HG03060 (cell line): ENCODE results near the gene TALDO1.

ENCODE experiments used
- ATAC-seq: cut with Tn5 transposase; IDR thresholded peaks from one replicate; pipeline ENCODE4 v1.9.1; 2021; ENCODE audit warnings: low read depth, moderate number of reproducible peaks; ENCODE audit not compliant: unreplicated experiment

Gene TALDO1

DNA sequence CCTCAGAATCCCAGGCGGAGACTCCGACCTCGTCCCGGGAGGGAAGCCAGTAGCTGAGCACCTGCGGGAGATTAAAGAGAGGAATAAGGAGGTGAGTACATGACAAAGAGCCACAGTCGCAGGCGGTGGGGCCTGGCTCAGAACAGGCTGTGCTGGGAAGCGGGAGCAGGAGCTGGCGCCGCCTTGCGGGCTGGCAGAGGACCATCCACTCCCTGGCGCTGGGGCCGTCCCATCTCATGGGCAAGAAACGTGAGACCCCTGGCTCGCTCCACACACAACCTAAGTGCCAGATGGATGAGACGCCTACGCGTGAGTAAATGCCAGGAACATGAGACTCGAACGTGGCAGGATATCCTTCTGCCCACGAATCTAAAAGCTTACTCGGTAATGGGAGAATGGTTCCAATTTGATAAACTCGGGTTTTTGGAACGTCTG, 36.3 kb downstream of the TALDO1 start:
- no peak for ATAC-seq

DNA sequence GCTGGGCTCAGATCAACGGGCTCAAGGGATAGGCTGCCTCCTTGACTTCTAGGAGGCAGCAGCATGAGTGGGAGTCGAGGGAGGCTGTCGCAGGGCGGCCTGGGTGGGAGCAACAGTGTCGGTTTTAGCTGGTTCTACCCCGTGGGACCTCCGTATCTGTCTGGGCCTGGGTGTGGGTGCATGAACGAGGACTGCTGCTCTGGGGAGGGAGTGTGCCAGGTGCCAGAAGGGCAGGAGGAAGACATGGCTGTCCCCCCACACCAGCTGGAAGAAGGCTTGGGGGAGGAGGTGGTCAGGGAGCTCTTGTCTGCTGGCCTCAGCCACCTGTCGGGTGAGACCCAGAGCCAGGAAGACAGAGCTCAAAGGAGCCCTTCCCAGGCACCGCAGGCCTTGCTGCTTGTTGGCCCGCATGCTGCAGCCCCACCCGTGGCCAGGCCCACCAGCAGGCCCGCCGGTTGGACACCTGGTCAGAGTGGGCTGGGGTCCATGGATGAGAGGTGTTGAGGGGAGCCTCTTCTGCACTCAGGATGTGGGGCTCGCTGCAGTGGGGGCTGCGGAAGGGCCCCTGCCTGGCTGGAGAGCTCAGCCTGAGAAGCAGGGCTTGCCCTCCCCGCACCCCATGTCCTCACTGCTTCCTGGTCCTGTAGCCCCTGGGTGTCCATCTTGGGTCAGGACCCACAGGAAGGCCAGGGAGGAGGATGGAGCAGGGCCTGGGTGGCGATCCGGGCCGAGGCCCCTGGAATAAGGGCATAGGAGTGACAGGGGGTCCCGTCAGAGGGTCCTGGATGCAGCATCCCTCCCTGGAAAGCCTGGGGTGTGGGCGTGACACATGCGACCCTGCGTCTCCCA, 39.2 kb downstream of the TALDO1 start:
- ATAC-seq, result no peak

DNA sequence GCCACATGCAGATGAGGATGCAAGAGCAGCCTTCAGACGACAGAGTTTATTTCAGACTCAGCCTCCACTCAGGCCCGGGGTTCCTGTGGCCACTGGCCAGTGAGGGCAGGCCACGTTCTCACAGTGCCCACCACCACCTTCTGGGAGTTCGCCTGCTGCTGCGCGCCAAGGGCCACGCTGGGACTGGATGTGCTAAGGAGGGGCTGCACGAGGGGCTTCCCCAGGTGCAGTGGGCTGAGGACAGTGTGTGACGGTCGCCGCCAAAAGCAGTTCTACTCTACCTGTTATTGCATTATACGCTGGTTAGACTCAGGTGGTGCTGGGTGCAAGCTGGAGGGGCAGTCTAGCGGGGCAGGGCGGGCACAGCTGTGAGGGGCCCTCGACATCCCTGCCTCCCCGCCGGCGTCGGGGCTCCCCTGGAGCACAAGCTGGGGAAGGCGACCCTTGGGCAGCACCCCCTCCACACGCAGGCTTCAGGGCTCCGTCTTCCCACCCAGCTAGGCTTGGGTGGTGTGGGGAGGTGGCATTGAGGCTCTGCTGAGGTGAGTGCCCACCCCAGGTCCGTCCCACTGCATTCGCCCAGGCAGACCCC, 39.9 kb downstream of the TALDO1 start:
- no peak for ATAC-seq

DNA sequence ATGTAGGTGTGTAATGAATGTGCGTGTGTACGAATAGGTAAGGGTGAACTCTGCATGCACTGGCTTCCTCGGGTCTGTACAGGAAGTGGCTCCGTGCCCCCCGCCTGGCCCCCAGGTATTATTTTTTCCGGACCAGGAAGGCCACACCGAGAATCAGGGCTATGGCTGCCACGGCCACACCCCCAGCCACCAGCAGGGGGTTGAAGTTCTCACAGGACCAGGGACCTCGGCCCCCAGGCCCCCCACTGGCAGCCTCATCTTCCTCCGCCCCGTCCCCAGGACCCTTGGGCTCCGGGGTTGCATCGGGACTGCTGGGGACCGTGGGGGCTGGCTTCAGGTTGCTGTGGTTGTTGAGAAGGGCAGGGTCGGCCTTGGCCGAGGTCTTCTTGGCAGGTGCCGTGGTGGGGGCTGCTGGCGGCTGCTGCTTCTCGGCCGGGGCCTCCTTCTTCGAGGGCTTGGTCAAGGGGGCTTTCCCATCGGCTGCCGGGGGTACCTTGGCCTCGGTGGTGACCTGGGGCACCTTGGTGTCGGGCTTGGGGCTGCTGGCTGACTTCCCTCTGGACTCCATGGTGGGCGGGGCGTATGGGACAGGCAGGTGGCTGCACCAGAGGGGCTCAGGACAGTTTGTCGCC, 40.9 kb downstream of the TALDO1 start:
- ATAC-seq, result no peak

DNA sequence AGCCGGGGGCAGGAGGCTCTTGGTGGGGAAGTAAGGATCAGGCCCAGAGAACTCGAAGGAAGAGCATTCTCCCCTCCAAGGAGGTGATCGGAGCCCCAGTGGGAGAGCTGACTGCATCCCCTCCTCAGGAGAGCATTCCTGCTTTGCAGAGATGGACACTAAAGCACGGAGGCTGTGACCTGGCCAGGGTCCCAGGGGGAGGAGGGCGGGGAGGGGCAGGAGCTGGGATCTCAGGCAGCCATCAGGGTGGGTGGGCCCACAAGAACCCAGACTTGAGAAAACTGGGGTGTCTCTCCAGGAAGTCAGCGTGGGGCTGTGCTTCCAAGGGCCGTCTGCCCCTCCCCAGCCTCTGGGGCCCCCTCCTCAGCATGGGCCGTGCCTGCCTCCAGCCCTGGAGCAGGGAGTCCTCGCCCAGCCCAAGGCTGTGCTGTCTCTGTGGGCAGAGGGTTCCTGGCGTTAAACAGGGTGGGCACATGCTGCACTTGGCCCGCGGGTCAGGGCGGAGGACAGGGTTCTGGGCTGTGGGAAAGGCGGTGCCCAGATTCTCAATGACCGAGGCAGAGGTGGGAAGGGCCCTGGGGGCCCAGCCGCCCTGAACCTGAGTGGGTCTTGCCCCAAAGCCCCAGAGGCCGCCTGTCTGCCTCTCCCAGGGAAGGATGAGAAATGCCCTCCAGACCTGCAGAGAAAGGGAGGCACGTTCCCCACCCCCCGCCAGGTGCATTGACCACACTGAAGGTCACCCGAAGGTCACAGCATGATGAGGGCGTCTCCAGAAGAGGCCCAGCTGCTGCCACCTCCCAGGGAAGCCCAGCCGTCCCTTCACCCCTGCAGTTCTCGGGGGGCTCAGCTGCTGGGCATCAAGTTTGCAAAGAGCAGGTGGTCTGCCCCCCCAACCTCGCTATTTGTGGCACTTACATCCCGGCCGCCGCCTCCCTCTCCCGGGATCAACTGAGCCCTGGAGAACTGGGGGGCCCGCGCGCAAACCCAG, 42.0 kb downstream of the TALDO1 start:
- ATAC-seq, result no peak

DNA sequence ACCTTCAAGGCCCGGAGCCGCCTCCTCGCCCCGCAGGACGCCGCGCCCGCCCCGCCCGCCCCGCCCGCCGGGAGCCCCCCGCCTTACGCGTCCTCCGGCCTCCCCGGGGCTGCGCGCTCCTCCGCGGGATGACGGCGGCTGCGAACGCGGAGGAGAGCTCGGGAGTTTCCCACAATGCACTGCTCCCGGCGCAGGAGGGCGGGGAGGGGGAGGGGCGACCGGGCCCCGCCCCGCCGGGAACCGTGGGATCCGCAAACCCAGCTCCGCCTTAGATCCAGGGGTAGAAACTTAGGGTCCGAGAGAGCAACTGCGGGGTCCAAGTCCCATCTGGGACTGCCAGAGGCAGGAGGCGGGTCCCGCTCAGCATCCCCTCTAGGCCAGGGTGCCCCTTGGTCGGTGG, 42.7 kb downstream of the TALDO1 start, which contains the start of gene CEND1:
Gene CEND1, minus strand, starts transcription at position 148 of the 400 bp plus-strand sequence. CDS start 1,514 bp downstream, outside the sequence.
- ATAC-seq, result no peak

DNA sequence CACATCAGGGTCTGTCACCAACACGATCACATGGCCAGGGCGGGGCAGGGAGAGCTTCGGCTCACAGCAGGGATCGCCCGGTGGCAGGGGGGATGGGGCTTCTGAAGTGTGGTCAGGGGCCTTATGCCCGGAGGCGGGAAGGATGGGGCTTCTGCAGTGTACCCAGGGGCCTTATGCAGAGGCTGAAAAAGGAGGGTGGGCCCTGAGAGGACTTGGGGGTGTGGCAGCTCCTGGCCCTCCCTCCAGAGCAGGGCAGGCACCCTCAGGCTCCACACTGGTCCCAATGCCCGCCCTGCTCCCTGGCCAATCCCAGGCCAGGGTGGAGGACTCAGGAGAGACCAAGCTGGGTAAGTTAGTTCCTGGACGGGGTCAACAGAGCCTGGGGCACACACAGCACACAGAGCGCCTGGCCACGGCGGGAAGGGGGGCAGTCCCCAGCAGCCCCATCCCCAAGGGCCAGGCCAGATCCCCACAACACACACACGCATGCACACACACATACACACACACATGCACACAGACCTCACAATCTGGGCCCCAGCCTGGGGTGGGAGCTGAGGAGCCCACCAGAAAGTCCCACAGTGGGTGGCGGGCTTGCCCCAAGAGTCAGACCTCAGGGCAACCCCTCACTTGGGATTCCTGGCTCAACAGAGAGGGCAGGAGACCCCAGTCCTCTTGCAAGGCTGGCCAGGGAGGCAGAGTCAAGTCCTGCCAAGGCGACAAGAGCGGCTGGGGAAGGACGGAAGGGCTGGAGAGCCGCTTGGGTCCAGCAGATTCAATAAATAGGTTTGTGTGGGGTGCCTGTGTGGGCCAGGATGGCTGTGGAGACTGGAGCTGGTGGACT, 43.7 kb downstream of the TALDO1 start:
- no peak for ATAC-seq

DNA sequence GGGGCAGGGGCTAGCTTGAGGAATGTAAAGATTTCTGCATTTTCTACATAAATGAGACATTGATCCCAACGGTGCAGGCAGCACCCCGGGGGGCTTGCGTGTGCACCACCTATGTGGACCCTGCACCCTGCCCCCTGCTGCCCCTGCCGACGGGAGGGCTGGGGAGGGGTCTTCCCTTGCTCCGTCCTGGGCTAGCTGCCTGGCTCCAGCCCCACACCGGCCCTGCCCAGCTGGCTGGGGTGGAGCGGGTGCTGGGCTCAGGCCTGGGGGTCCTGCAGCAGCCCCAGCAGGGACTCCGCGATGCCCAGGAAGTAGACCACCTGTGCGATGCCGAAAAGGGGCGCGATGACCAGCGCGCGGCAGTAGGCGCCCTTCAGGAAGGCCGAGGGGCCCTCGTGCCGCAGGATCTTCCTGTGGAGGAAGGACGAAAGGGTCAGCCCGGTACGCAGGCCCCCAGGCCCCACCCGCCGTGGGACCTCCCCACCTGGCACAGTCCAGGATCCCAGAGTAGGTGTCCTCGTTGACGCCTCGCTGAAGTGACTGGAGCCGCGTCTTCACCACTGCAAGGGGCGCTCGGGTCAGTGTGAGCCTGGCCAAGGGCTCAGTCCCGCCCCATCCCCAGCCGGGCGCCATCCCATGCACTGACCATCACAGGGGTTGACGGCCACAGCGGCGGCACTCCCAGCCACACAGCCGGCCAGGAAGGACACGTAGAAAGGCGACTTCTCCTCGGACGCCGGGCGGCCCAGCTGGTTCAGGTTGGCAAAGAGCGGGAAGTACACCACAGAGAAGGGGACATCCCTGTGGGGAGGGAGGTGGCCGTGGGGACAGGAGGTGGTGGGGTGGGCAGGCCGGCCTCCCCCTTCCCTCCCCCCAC, 44.6 kb downstream of the TALDO1 start:
- ATAC-seq, result no peak

DNA sequence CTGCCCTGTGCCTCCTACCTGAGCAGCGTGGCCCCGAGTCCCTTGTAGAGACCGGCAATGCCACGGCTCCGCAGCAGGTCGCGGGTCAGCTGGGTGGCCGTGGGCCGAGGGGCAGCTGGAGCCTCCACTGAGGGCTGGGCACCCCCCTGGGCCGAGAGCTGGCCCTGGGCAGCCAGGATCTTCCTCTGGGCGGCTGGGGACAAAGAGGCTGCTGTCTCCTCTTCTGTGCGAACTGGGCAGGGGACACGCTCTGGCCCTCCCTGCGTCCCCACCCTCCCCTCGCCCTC, 45.2 kb downstream of the TALDO1 start:
- no peak for ATAC-seq

DNA sequence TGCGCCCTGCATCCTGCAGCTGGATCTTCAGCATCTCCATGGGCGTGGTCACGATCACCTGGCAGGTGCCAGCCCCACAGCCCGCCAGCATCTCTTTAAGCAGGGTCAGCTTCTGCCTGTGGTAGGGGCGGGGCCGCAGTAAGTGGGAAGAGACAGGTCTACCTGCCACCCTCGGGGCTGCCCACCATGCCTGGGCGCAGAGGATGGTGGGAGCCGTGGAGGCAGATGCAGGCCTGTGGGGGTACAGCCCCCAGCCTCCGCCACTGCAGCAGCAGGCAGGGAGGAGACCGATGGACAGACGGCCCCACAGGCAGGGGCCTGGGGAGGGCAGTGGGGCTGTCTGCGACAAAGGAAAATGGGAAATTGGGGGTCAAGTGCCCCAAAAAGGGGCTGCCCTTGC, 45.6 kb downstream of the TALDO1 start:
- no peak for ATAC-seq

DNA sequence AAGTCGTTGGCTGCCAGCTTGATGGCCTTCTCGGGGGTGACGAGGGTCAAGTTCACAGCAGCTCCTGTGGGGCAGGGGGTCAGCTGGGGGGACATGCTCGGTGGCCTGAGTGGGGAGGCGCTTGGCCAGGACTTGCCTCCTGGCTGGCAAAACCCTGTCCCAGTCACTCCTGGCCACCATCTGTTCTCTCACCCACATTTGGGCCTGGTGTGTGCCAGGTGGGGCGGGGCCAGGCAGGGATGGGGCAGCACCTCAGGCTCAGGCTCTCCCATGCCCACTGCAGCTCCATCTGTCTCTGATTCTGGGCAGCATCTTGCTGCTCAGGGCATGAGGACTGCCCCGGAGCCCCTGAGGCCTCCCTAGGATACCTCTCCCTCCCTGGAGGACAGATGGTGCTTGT, 46.3 kb downstream of the TALDO1 start:
- no peak for ATAC-seq

DNA sequence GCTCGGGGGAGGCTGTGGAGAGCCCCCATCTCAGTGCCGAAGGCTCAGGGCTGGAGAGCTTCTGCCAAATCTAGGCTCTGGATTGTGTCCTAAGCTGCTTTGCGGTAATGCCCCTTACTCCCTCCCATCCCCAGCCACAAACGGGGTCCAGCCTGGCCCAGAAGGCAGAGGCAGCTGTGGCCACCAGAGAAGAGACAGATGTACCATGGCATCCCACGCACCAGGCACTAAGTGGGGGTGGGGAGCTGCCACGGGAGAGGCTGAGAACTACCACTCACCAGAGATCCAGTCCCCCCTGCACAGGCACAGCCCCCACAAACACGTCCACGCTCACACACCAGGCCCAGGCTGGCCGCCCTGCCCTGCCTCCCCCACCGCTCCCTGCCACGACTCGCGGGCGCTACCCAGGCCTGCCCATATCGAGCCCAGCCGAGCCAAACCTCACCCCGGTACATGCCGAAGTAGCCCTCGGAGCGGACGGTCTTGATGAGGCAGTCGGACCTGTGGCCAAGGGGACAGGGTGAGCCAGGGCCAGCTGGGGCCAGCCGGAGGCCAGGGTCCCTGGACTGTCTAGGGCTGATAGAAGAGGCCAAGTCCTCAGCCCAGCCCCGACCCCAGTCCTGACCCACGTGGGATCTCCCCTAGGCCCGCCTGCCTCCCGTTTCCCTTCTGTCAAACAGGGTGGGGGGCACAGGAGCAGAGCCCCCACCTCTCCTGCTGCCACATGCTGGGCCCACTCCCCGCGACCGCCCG, 46.9 kb downstream of the TALDO1 start:
- no peak for ATAC-seq

DNA sequence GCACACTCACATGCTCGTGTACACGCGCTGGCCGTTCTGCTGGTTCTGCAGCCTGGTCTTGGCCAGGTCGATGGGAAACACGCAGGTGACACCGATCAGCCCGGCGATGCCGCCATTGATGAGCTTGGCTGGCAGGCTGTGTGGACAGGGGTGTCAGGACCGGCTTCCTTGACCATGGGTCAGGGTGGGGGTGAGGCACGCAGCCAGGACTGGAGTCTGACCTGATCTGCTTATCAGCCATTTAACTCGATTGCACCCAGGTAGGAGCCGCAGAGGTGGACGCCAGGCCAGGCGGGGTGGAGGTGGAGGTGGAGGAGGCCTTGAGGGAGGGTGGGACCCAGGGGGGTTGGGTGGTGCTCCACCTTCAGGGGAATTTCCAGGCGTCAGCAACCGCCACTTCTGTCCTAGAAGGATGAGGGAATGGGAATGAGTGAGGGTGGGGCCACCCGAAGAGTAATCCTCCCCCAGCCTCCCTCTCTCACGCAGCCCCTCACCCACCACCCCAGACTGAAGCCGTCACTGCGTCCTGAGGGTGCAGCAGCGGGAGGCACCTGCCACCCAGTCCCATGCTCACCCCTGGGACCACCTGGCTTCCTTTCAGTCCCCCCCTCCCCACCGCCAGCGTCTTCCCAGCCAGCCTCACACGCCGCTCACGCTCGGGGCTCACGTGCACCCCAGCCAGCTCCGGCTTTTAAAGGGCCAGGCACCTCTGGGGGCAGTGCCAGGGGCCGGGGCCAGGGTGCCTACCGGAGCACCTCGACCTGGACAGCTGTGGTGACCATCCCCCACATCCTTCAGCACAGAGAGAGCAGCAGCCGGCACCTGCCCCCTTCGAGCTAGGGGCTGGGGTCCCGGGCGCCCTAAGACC, 47.7 kb downstream of the TALDO1 start:
- no peak for ATAC-seq

DNA sequence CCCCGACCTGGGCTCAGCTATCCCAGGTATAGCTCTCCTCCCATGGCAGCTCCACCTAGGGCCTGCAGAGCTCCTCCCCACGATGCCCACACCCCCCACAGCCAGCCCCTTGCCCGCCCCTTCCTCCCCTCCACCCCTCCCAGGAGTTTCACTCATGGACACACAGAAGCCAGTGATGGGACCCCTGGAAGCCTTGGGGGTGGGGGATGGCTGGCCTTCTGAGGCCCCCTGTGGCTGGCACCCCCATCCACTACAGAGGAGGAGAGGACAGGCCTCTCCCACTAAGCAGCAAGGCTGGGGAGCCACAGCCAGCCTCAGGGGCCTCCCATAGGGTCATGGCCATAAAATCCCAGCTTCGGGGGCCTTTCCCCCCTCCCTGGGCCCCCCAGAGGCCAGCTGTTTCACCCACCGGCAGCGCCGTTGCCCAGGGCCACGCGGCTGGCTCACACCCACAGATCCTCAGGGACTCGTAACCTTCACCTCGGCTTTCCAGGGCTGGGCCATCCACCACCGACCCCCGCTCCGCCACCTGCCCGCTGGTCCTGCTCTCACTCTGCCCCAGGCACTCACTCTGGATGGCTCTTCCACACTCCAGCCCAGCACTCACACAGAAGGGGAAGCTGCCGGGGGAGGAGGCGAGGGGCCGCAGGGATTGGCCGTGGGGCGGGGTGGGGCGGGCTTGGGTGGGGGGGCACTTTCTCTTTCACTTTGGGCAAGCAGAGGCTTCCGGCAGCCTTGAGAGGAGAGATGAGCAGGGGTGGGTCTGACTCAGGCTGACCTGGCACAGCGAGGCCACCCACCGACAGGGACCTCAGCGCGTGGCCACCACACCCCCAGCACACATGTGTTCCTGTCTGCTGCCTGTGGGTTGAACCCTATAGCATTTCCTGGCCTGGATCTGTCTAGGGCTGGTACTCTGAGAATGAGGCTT, 48.6 kb downstream of the TALDO1 start:
- ATAC-seq, result no peak

DNA sequence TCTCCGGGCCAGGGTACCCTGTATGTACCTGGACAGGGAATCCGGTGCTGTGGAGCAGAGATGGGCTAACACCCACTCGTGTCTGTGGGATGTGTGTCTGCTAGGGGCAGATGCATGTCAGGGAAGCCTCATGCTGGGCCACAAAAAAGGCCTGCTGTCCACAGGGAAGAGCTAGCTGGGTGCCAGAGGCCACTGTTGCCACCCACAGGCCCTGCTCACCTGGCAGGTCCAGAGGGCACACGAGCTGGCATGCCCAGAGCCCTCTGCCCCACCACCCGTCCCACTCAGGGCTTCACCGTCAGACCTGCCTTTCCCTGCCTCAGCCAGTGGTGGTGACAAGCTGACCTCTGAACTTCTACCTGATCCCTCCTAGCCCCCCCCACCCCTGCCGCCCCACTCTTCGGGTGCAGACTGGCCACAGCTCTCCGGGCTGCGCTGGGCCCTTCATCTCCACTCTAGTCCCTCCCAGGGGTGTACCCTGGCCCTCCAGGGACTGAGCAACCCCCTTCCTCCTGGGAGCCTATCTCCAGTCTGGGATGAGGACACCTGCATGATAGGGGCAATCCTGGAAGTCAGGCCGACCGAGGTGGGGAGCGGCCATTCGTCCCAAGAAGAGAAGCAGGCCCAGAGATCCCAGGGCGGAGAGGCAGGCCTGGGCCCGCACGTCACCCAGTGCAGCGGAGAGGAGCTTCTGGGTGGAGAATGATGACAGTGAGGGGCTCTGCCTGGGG, 49.5 kb downstream of the TALDO1 start:
- ATAC-seq, result no peak
